Measurements from ENCODE around the gene NECAB2. TPM values are rescaled to one million over a fixed set of nuclear protein-coding genes. Genes with fewer than 3 reads are reported as not detected.

NECAB2 gene
- total RNA-seq, 1 donor from 2014 or later, result 4.6 TPM

DNA sequence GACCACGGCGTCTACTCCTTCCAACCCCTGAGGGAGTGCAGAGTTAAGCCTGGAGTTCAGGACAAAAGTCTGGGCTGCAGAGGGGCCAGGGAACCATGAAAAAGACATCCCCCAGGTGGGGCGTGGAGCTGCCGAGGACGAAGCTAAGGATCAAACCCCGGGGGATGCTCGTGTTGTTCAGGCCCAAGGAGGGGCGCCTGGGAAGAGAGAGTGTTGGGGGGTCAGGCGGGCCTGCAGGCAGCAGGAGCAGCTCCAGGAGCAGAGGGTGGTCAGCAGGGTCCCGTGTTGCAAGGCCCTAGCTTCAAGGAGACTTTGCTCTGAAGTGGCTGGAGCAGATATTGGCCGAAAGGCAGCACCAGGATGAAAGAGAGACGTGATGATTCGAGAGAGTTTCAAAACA lies 26.7 kb downstream of the NECAB2 start:
- no peaks in the 10 kb centered on the region for H3K36me3 Mint-ChIP-seq (ENCODE audit: insufficient read depth)
- no peak overlapping the region for H3K4me3 Mint-ChIP-seq (ENCODE audit: low read depth)
- no peak overlapping the region for H3K27ac Mint-ChIP-seq
- H3K9me3 Mint-ChIP-seq (ENCODE audit: low read depth), result no peaks in the 10 kb centered on the region
- DNase-seq (ENCODE audit: low spot score, unreplicated experiment), result no peak
- TF ChIP-seq, protein P1, sequence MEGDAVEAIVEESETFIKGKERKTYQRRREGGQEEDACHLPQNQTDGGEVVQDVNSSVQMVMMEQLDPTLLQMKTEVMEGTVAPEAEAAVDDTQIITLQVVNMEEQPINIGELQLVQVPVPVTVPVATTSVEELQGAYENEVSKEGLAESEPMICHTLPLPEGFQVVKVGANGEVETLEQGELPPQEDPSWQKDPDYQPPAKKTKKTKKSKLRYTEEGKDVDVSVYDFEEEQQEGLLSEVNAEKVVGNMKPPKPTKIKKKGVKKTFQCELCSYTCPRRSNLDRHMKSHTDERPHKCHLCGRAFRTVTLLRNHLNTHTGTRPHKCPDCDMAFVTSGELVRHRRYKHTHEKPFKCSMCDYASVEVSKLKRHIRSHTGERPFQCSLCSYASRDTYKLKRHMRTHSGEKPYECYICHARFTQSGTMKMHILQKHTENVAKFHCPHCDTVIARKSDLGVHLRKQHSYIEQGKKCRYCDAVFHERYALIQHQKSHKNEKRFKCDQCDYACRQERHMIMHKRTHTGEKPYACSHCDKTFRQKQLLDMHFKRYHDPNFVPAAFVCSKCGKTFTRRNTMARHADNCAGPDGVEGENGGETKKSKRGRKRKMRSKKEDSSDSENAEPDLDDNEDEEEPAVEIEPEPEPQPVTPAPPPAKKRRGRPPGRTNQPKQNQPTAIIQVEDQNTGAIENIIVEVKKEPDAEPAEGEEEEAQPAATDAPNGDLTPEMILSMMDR (IDR thresholded peaks at IDR 0.05; ENCODE audit: unreplicated experiment), result no peak
- H3K4me1 Mint-ChIP-seq (ENCODE audit: low read depth), result no peaks in the 10 kb centered on the region
- H3K27me3 Mint-ChIP-seq, result no peaks in the 10 kb centered on the region

DNA sequence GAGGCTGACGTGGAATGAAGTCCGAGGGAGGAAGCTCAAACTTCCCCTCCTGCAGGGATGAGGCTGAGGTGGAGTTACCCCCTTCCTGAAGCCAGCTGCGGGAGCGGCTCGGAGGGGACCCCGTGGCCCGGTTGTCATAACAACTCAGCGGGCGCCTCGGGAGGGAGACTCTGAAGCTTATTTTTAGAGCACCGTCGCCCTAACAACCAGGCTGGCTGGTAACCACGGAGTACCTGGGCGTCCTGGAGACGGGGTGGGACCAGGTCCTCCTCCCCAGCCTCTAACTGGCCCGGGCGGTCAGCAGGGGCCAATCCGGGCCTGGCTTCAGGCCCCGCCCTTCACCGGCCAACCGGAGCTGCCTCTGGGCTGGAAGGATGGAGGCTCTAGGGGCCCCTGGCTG lies 27.7 kb downstream of the NECAB2 start:
- Mint-ChIP-seq H3K27ac (peak overlapping the region; percentile 62), H3K4me3 (ENCODE audit: low read depth) (no peak overlapping the region), H3K9me3 (ENCODE audit: low read depth) (no peaks in the 10 kb centered on the region), H3K36me3 (ENCODE audit: insufficient read depth) (no peaks in the 10 kb centered on the region), H3K4me1 (ENCODE audit: low read depth) (no peaks in the 10 kb centered on the region), H3K27me3 (no peaks in the 10 kb centered on the region)
- TF ChIP-seq, protein P1 (IDR thresholded peaks at IDR 0.05; ENCODE audit: unreplicated experiment), result no peak
- DNase-seq (ENCODE audit: low spot score, unreplicated experiment), result no peak

DNA sequence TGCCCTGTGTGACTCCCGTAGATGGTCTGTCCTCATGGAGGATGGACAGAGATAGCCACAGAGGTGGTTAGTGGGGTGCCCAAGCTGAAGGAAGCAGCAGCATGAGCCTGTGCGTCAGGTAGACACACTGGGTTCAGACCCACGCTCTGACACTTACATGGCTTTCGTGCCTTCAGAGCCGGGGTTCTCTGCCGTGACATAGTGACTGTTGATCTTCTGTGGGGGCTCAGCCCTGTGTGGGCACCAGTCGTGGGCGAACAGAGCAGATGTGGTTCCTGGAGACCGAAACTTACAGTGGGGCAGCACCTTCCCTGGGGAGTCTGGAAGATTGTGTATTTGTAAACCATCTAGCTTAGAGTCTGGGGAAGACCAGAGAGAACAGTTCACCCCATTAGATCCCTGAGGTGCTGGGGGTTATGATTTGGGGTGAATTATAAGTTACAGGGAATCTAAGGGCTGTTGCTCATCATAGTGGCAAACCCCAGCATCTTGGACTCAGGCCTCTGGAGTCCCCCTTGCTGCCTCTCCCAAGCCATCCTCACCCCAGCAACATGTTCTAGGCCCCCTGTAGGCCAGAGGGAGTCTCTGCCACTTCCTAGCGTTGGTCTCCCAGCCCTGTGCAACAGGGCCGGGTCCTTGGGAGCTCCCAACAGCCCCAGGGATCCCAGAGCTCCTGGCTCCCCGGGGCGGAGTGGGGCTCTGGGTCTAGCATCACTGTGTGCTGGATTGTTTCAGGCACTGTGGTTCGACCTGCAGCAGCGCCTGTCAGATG lies 28.6 kb downstream of the NECAB2 start:
- no peak for DNase-seq (ENCODE audit: low spot score, unreplicated experiment)
- Mint-ChIP-seq H3K9me3 (ENCODE audit: low read depth) (no peaks in the 10 kb centered on the region), H3K36me3 (ENCODE audit: insufficient read depth) (no peaks in the 10 kb centered on the region), H3K27ac (no peak overlapping the region), H3K4me3 (ENCODE audit: low read depth) (no peak overlapping the region), H3K4me1 (ENCODE audit: low read depth) (no peaks in the 10 kb centered on the region), H3K27me3 (no peaks in the 10 kb centered on the region)
- TF ChIP-seq, protein P1 (IDR thresholded peaks at IDR 0.05; ENCODE audit: unreplicated experiment), result peak; percentile 14

DNA sequence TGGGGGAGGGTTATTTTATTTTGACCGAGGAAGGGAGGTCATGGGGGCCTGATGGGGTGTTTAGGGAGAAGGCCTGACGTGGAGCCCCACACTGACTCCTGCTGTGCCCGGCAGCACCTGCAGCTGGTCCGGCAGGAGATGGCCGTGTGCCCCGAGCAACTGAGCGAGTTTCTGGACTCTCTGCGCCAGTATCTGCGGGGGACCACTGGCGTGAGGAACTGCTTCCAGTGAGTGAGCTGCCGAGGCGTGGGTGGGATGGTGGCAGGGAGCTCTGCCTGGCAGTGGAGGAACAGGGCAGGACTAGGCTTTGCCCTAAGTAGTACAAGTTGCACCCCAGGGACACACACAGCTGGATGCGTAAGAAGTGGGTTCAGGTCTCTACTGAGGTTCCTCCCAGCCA lies 30.0 kb downstream of the NECAB2 start:
- TF ChIP-seq, protein P1 (IDR thresholded peaks at IDR 0.05; ENCODE audit: unreplicated experiment), result no peak
- no peak for DNase-seq (ENCODE audit: low spot score, unreplicated experiment)
- Mint-ChIP-seq H3K27ac (no peak overlapping the region), H3K4me1 (ENCODE audit: low read depth) (no peaks in the 10 kb centered on the region), H3K9me3 (ENCODE audit: low read depth) (no peaks in the 10 kb centered on the region), H3K36me3 (ENCODE audit: insufficient read depth) (no peaks in the 10 kb centered on the region), H3K27me3 (no peaks in the 10 kb centered on the region), H3K4me3 (ENCODE audit: low read depth) (no peak overlapping the region)

DNA sequence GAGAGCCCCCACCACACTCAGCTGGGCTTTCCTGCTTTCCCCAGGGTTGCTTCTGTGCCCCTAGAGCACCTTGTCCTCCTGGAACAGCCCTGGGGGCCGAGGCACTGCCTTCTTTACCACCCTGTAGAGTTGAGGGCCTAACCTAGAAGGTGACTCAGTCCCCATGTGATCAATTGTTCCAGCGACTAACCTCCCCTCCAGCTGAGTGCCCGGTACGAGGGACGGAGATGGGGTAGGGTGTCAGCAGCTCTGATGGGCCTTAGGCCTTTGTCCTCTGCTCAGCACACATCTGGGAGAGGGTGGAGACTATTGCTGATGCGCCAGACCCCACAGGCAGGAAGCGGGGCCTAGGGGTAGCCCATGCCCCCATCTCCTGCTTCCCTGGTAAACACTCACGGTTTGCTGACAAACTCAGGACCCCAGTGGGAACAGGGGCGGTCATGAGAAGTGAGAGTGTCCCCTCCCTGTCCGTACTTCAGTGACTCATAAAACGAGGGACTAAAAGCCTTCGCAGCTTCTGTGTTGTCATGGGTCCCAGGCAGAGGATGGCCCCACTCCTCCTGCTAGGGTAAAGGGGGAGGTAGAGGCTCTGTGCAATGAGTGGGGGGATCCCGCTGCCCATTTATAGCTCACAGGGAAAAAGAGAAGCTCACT lies 33.1 kb downstream of the NECAB2 start:
- TF ChIP-seq, protein P1 (IDR thresholded peaks at IDR 0.05; ENCODE audit: unreplicated experiment), result no peak
- no peak for DNase-seq (ENCODE audit: low spot score, unreplicated experiment)
- Mint-ChIP-seq H3K9me3 (ENCODE audit: low read depth) (no peaks in the 10 kb centered on the region), H3K27me3 (peaks cover 13% of the 10 kb centered on the region), H3K4me3 (ENCODE audit: low read depth) (no peak overlapping the region), H3K4me1 (ENCODE audit: low read depth) (no peaks in the 10 kb centered on the region), H3K36me3 (ENCODE audit: insufficient read depth) (no peaks in the 10 kb centered on the region), H3K27ac (no peak overlapping the region)

All from progenitor cell of endocrine pancreas (in vitro differentiated cells).